H1 (cell line): ENCODE data around the gene TMEM145. TPM values are rescaled to one million over a fixed set of nuclear protein-coding genes. Genes with fewer than 3 reads are reported as not detected.

Experiments
- CTCF ChIA-PET: fragments of 300-600 bp; sonication (Branson Sonifier 250); formaldehyde crosslinking; loops from one replicate; lab custom pipeline; 2021; ENCODE audit not compliant: partially characterized antibody; lab: Charles Lee
- POLR2A ChIA-PET: fragments of 300-600 bp; sonication (Branson Sonifier 250); formaldehyde crosslinking; loops from one replicate; lab custom pipeline; 2021; ENCODE audit warnings: inconsistent platforms; ENCODE audit not compliant: partially characterized antibody; lab: Charles Lee
- DNase-seq, 2 experiments: peaks; one replicate each; pipeline versions ENCODE4 v3.0.0 to v3.0.0-alpha.2; 2010 to 2022; ENCODE audit warnings: low spot score in 2 of 2, low read depth in 1 of 2, mixed read lengths in 1 of 2
- FAIRE-seq: peaks from 2 replicates; lab custom pipeline; 2011; peaks lifted over from hg19 to GRCh38; lab: Jason Lieb, UNC
- H2AFZ ChIP-seq: 2 replicates; pipeline ENCODE4 v1.8.1; 2012; ENCODE audit warnings: low read length, inconsistent platforms
- H2AK5ac ChIP-seq: 2 replicates; pipeline ENCODE4 v1.6.1; 2013; ENCODE audit warnings: low read depth, low read length
- H2BK120ac ChIP-seq: replicated peaks from 2 replicates; pipeline ENCODE3; 2013; ENCODE audit warnings: low read depth, low read length, inconsistent platforms
- H2BK12ac ChIP-seq: 2 replicates; pipeline ENCODE4 v1.6.1; 2013; ENCODE audit warnings: low read depth, low read length
- H2BK15ac ChIP-seq: 2 replicates; pipeline ENCODE4 v1.6.1; 2013; ENCODE audit warnings: low read length
- H2BK20ac ChIP-seq: 2 replicates; pipeline ENCODE4 v1.6.1; 2013; ENCODE audit warnings: low read length
- H2BK5ac ChIP-seq: 2 replicates; pipeline ENCODE4 v1.6.1; 2013; ENCODE audit warnings: low read depth, low read length
- H3K14ac ChIP-seq: 2 replicates; pipeline ENCODE4 v1.6.1; 2013; ENCODE audit warnings: inconsistent platforms; ENCODE audit not compliant: insufficient read length
- H3K18ac ChIP-seq: 2 replicates; pipeline ENCODE4 v1.6.1; 2013; ENCODE audit warnings: low read length; ENCODE audit errors: extremely low read depth
- H3K23ac ChIP-seq: 2 replicates; pipeline ENCODE4 v1.6.1; 2013; ENCODE audit warnings: inconsistent platforms; ENCODE audit not compliant: insufficient read length
- H3K23me2 ChIP-seq: 2 replicates; pipeline ENCODE4 v1.6.1; 2013; ENCODE audit warnings: low read depth, low read length
- H3K27ac ChIP-seq: 2 replicates; pipeline ENCODE4 v1.6.1; 2011; ENCODE audit warnings: low read depth, low read length, inconsistent platforms
- H3K27me3 ChIP-seq, 4 experiments: replicated peaks in 1 of 4; 1 replicate in 1 of 4; 2 replicates in 3 of 4; pipeline versions ENCODE4 v1.6.1 to v1.8.1; 2011 to 2013; ENCODE audit warnings: low read length in 3 of 4, mild to moderate bottlenecking in 3 of 4, inconsistent platforms in 2 of 4, mixed read lengths in 2 of 4, moderate library complexity in 1 of 4; ENCODE audit not compliant: control insufficient read depth in 3 of 4, insufficient read depth in 3 of 4; ENCODE audit errors: extremely low read depth in 1 of 4
- H3K36me3 ChIP-seq, 4 experiments: 2 replicates each; pipeline versions ENCODE4 v1.6.1 to v1.8.1; 2011 to 2013; ENCODE audit warnings: mild to moderate bottlenecking in 4 of 4, low read length in 3 of 4, moderate library complexity in 2 of 4, control low read depth in 1 of 4, inconsistent platforms in 1 of 4; ENCODE audit not compliant: insufficient read depth in 4 of 4, control insufficient read depth in 2 of 4
- H3K4ac ChIP-seq: replicated peaks from 2 replicates; pipeline ENCODE3; 2013; ENCODE audit warnings: low read length, low read depth, mixed read lengths, inconsistent platforms; ENCODE audit not compliant: insufficient read length
- H3K4me1 ChIP-seq, 4 experiments: replicated peaks in 1 of 4; 1 replicate in 1 of 4; 2 replicates in 3 of 4; pipeline versions ENCODE4 v1.6.1 to v1.8.1; 2011 to 2013; ENCODE audit warnings: low read length in 3 of 4, inconsistent platforms in 2 of 4, mixed read lengths in 1 of 4; ENCODE audit not compliant: insufficient read depth in 4 of 4, control insufficient read depth in 3 of 4
- H3K4me2 ChIP-seq, 2 experiments: 2 replicates each; pipeline versions ENCODE4 v1.6.1 to v1.8.1; 2011 to 2013; ENCODE audit warnings: low read depth in 2 of 2, low read length in 2 of 2, control low read depth in 1 of 2, inconsistent platforms in 1 of 2, mild to moderate bottlenecking in 1 of 2; ENCODE audit not compliant: insufficient read depth in 1 of 2
- H3K4me3 ChIP-seq, 4 experiments: fragments of 200-600, 300-600 bp in 1 of 4; sonication (generic), shearing (Covaris generic), sonication (Bioruptor Twin) in 1 of 4; 2 replicates each; pipeline versions ENCODE4 v1.5.1 to v1.8.1; 2011 to 2016; ENCODE audit warnings: low read length in 4 of 4, low read depth in 3 of 4, control low read depth in 2 of 4, inconsistent platforms in 2 of 4, mild to moderate bottlenecking in 2 of 4, mixed read lengths in 1 of 4, moderate library complexity in 1 of 4; ENCODE audit not compliant: insufficient read depth in 2 of 4; ENCODE audit errors: extremely low read depth in 1 of 4
- H3K56ac ChIP-seq: replicated peaks from 2 replicates; pipeline ENCODE3; 2013; ENCODE audit warnings: low read depth, mild to moderate bottlenecking, mixed read lengths, low read length, inconsistent platforms; ENCODE audit not compliant: insufficient read length
- H3K79me1 ChIP-seq: 2 replicates; pipeline ENCODE4 v1.6.1; 2013; ENCODE audit warnings: low read depth, low read length, control low read depth
- H3K79me2 ChIP-seq, 2 experiments: 2 replicates each; pipeline versions ENCODE4 v1.6.1 to v1.8.1; 2012 to 2013; ENCODE audit warnings: low read length in 2 of 2, mild to moderate bottlenecking in 2 of 2, inconsistent platforms in 1 of 2; ENCODE audit not compliant: insufficient read depth in 2 of 2, control insufficient read depth in 1 of 2
- H3K9ac ChIP-seq, 4 experiments: replicated peaks in 1 of 4; 1 replicate in 1 of 4; 2 replicates in 3 of 4; pipeline versions ENCODE4 v1.6.1 to v1.8.1; 2011 to 2013; ENCODE audit warnings: low read depth in 3 of 4, low read length in 3 of 4, control low read depth in 2 of 4, mild to moderate bottlenecking in 2 of 4, moderate library complexity in 2 of 4, inconsistent platforms in 1 of 4; ENCODE audit errors: extremely low read depth in 1 of 4
- H3K9me3 ChIP-seq, 2 experiments: 2 replicates each; pipeline versions ENCODE4 v1.6.1 to v1.8.1; 2012 to 2013; ENCODE audit warnings: mild to moderate bottlenecking in 2 of 2, moderate library complexity in 2 of 2, control low read depth in 1 of 2, inconsistent platforms in 1 of 2, low read depth in 1 of 2, low read length in 1 of 2, mixed read lengths in 1 of 2; ENCODE audit not compliant: insufficient read depth in 2 of 2
- H4K20me1 ChIP-seq, 2 experiments: replicated peaks in 1 of 2; 2 replicates each; pipeline versions ENCODE3 to v1.8.1; 2011 to 2013; ENCODE audit warnings: inconsistent platforms in 2 of 2, low read length in 2 of 2, mild to moderate bottlenecking in 1 of 2; ENCODE audit not compliant: insufficient read depth in 2 of 2, control insufficient read depth in 1 of 2
- H4K5ac ChIP-seq: 2 replicates; pipeline ENCODE4 v1.6.1; 2013; ENCODE audit warnings: low read length, low read depth, mixed read lengths, inconsistent platforms; ENCODE audit not compliant: insufficient read length
- H4K8ac ChIP-seq: 2 replicates; pipeline ENCODE4 v1.8.0; 2013; ENCODE audit warnings: mild to moderate bottlenecking, moderate library complexity, low read length, inconsistent platforms; ENCODE audit not compliant: insufficient read depth; ENCODE audit errors: extremely low read depth
- H4K91ac ChIP-seq: replicated peaks from 2 replicates; pipeline ENCODE3; 2013; ENCODE audit warnings: low read length, mixed read lengths, inconsistent platforms; ENCODE audit not compliant: insufficient read length
- BCL11A ChIP-seq, 2 experiments: IDR thresholded peaks; one replicate each; pipeline ENCODE4 v1.6.1; 2011; ENCODE audit warnings: low read depth in 2 of 2, low read length in 2 of 2, mild to moderate bottlenecking in 2 of 2
- NANOG ChIP-seq: IDR thresholded peaks from 2 replicates; pipeline ENCODE4 v1.6.1; 2011; ENCODE audit warnings: low read length, low read depth, mild to moderate bottlenecking, inconsistent platforms; ENCODE audit not compliant: insufficient read depth, poor library complexity, severe bottlenecking
- PHF8 ChIP-seq: fragments of 200-600 bp; sonication (generic); conservative IDR thresholded peaks from 2 replicates; pipeline ENCODE4 v1.7.1; 2012; ENCODE audit warnings: low read depth, mild to moderate bottlenecking, inconsistent platforms, low read length, moderate library complexity
- RAD21 ChIP-seq, 2 experiments: IDR thresholded peaks in 1 of 2; conservative IDR thresholded peaks in 1 of 2; 2 replicates each; pipeline ENCODE4 v1.6.1; 2011; ENCODE audit warnings: low read depth in 2 of 2, low read length in 2 of 2, improper control_type of control experiment in 1 of 2, inconsistent platforms in 1 of 2, mild to moderate bottlenecking in 1 of 2, moderate library complexity in 1 of 2
- SIX5 ChIP-seq: IDR thresholded peaks from 2 replicates; pipeline ENCODE4 v1.6.1; 2011; ENCODE audit warnings: mild to moderate bottlenecking, low read depth, low read length
- WGBS, 2 experiments: shearing (Covaris generic) in 1 of 2; methylation state at CpG; one replicate each; pipeline versions ENCODE4 v1.1.6 to v1.1.7; 2013 to 2015; ENCODE audit warnings: low lambda C conversion rate in 2 of 2, mixed read lengths in 2 of 2, inconsistent platforms in 1 of 2, low coverage in 1 of 2, missing lambda C conversion rate in 1 of 2; ENCODE audit not compliant: insufficient replicate concordance in 2 of 2, insufficient coverage in 1 of 2, insufficient read length in 1 of 2; ENCODE audit errors: extremely low coverage in 1 of 2, missing lambda C conversion rate in 1 of 2; 5-methylcytosine and 5-hydroxymethylcytosine counted together
- polyA plus RNA-seq, 7 experiments: library from polyadenylated mRNA; depleted of rRNA in 3 of 7; stranded (reverse) in 5 of 7; unstranded in 2 of 7; fragments of >200 nt in 5 of 7; fragments of 200-250 nt in 2 of 7; gene quantifications; 1 replicate in 5 of 7; 2 replicates in 1 of 7; 4 replicates in 1 of 7; pipeline versions ENCODE4 v1.2.1 to v1.2.3, GENCODE V29; 2011 to 2013; ENCODE audit warnings: missing spikeins in 2 of 7, mixed read lengths in 2 of 7
- total RNA-seq: library from RNA; stranded (reverse); fragmentation: NEBNext Ultra II Directional; extraction: Animal tissue kit (Norgen Biotek cat#: 25700); gene quantifications from 2 replicates; pipeline ENCODE4 v1.2.1, GENCODE V29; 2021
- TF ChIP-seq, protein P1 (sequence below): IDR thresholded peaks from 2 replicates; pipeline ENCODE4 v1.6.1; 2012; ENCODE audit warnings: inconsistent platforms
- TF ChIP-seq, protein P2 (sequence below): IDR thresholded peaks from 2 replicates; pipeline ENCODE4 v1.6.1; 2012; ENCODE audit warnings: low read length, inconsistent platforms

The TMEM145 gene
- total and polyA plus RNA-seq, 2 of the 8 experiments (the other 6 are each of a cell fraction or from before 2014, with no cell fraction given), result 2.3 to 4.7 TPM

DNA sequence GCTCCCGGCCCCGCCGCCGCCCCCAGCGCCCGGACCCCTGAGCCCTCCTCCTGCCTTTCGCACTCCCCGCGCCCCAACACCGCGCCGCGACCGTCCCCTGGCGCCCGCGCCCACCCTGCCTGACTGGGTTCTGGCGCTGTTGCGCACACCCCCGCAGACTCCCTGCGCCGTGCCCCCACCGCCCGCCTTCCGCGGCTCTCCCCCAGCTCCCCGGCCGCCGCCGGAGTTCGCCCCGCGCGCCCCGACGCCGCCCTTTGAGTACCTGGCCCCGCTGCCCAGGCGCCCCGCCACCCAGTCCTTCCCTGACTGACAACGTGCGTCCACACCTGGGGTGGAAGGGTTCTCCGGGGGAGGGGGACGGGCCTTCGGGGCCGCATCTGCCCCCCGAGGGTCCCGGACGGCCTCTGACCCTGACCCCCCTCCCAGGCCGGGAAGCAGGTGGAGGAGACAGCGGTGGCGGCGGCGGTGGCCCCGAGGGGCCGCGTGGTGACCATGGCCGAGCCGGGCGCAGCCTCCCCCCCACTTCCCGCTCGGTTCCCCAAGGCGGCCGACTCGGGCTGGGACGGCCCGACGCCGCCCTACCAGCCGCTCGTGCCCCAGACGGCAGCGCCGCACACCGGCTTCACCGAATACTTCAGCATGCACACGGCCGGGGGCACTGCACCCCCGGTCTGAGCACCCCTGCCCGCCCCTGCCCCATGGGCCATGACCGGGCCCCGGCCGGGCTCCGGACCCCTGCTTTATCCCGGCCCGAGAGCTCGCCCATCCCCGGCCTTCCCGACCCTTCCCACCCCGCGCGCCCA is 10.9 kb downstream of the TMEM145 start:
- H3K23me2 ChIP-seq, result peaks cover 13% of the 10 kb centered on the region; the same call in 1 of the 2 replicates
- H2BK12ac ChIP-seq, result 0 out of 2 replicates have a peak overlapping the region, but pooled peaks have one; percentile 9
- no peak overlapping the region for H3K27ac ChIP-seq
- peak overlapping the region; percentile 9; the same call in 1 of the 2 replicates for H4K8ac ChIP-seq
- POLR2A ChIA-PET, result interaction anchor here (0.5 to 2.3 kb wide), 10 partner anchors 9 to 99 kb away, joined by 3 to 9 read pairs (median 4); partner anchors contain the start of genes PAFAH1B3 and PRR19
- no peaks in the 10 kb centered on the region for H3K36me3 ChIP-seq
- H3K23ac ChIP-seq, result no peak overlapping the region
- no peak overlapping the region for H2BK20ac ChIP-seq
- H3K4me3 ChIP-seq, result peak overlapping the region; percentile 43 to 64 (median 47)
- no peak overlapping the region; the same call in 1 of the 2 replicates for H2AFZ ChIP-seq
- H3K14ac ChIP-seq, result no peak overlapping the region
- 3% methylated on average over 13 of the region's 92 CpGs; no CpG with 5 or more reads in 1 of the 2 experiments for WGBS, 2 experiments
- H3K18ac ChIP-seq, result no peak overlapping the region; the same call in none of the 2 replicates
- peaks cover 0 to 15% (median 8%) of the 10 kb centered on the region in 4 experiments; a peak in 5 of 7 replicates for H3K27me3 ChIP-seq
- FAIRE-seq (no peak), DNase-seq (peak in 1 of 2 experiments; percentile 72)
- H2BK15ac ChIP-seq, result no peak overlapping the region
- H3K9me3 ChIP-seq, result no peaks in the 10 kb centered on the region
- H4K5ac ChIP-seq, result no peak overlapping the region
- peaks cover 0 to 2% of the 10 kb centered on the region in 2 experiments for H4K20me1 ChIP-seq
- H2BK120ac ChIP-seq, result no peak overlapping the region
- no peak overlapping the region; the same call in 1 of the 2 replicates for H2BK5ac ChIP-seq
- CTCF ChIA-PET, result interaction anchor here (1.1 to 2.3 kb wide), 7 partner anchors 13 to 215 kb away, joined by 3 to 9 read pairs (median 4); no protein-coding TSS in a partner anchor
- no peak overlapping the region for H2AK5ac ChIP-seq
- H3K9ac ChIP-seq, result no peak overlapping the region
- H3K4ac ChIP-seq, result no peak overlapping the region
- H4K91ac ChIP-seq, result no peak overlapping the region
- H3K4me1 ChIP-seq, result peaks cover 0 to 4% (median 1%) of the 10 kb centered on the region in 4 experiments; a peak in 2 of 7 replicates
- no peak overlapping the region for H3K56ac ChIP-seq
- peak overlapping the region; percentile 67 to 80 for H3K4me2 ChIP-seq
- H3K79me2 ChIP-seq, result peaks cover 0 to 16% of the 10 kb centered on the region in 2 experiments; a peak in 1 of 4 replicates
- H3K79me1 ChIP-seq, result peaks cover 6% of the 10 kb centered on the region; the same call in 1 of the 2 replicates
- TF ChIP-seq SIX5, result no peak
- no peak for TF ChIP-seq NANOG
- TF ChIP-seq PHF8, result 0 out of 2 replicates have a peak, but pooled peaks have one; percentile 12
- TF ChIP-seq, protein P1, sequence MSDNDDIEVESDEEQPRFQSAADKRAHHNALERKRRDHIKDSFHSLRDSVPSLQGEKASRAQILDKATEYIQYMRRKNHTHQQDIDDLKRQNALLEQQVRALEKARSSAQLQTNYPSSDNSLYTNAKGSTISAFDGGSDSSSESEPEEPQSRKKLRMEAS, result peak; percentile 41; the same call in 1 of the 2 replicates
- TF ChIP-seq RAD21 (IDR thresholded peaks at IDR 0.05 in 1 of 2, conservative IDR thresholded peaks at IDR 0.05 in 1 of 2; ENCODE audit: low read depth in 2 of 2, low read length in 2 of 2), result peak; percentile 18 to 37; a peak in 2 of 4 replicates
- TF ChIP-seq BCL11A (IDR thresholded peaks at IDR 0.05; ENCODE audit: low read depth in 2 of 2, low read length in 2 of 2), result no peak
- TF ChIP-seq, protein P2, sequence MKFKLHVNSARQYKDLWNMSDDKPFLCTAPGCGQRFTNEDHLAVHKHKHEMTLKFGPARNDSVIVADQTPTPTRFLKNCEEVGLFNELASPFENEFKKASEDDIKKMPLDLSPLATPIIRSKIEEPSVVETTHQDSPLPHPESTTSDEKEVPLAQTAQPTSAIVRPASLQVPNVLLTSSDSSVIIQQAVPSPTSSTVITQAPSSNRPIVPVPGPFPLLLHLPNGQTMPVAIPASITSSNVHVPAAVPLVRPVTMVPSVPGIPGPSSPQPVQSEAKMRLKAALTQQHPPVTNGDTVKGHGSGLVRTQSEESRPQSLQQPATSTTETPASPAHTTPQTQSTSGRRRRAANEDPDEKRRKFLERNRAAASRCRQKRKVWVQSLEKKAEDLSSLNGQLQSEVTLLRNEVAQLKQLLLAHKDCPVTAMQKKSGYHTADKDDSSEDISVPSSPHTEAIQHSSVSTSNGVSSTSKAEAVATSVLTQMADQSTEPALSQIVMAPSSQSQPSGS, result no peak
